Muscle layer of duodenum (tissue), 2 donors: Measurements from ENCODE around the gene KAT2B.
"Not testable (repeated sequence)": the region's sequence is repeated elsewhere in the genome, so short reads cannot be mapped to it uniquely, and the experiment has no call there.

ENCODE experiments used
- H3K27ac ChIP-seq: one replicate; pipeline ENCODE4 v1.7.0; 2013; ENCODE audit warnings: mild to moderate bottlenecking, low read length
- H3K27me3 ChIP-seq: one replicate; pipeline ENCODE4 v1.7.0; 2013; ENCODE audit warnings: low read depth, mild to moderate bottlenecking, control low read depth, low read length
- H3K36me3 ChIP-seq, 2 donors: one replicate each; pipeline ENCODE4 v1.7.0; 2013; ENCODE audit warnings: low read length in 2 of 2, control low read depth in 1 of 2, mild to moderate bottlenecking in 1 of 2; ENCODE audit not compliant: insufficient read depth in 2 of 2, control insufficient read depth in 1 of 2
- H3K4me1 ChIP-seq, 2 donors: one replicate each; pipeline ENCODE4 v1.7.0; 2013; ENCODE audit warnings: low read length in 2 of 2, mild to moderate bottlenecking in 2 of 2, control low read depth in 1 of 2, moderate library complexity in 1 of 2; ENCODE audit not compliant: insufficient read depth in 2 of 2, control insufficient read depth in 1 of 2
- H3K4me3 ChIP-seq, 2 donors: one replicate each; pipeline ENCODE4 v1.7.0; 2013; ENCODE audit warnings: low read length in 2 of 2, low read depth in 1 of 2, mild to moderate bottlenecking in 1 of 2
- H3K9me3 ChIP-seq, 2 donors: one replicate each; pipeline ENCODE4 v1.7.0; 2013; ENCODE audit warnings: low read length in 2 of 2, control low read depth in 1 of 2, mild to moderate bottlenecking in 1 of 2; ENCODE audit not compliant: control insufficient read depth in 1 of 2
- donor health status: healthy.

Gene KAT2B

DNA sequence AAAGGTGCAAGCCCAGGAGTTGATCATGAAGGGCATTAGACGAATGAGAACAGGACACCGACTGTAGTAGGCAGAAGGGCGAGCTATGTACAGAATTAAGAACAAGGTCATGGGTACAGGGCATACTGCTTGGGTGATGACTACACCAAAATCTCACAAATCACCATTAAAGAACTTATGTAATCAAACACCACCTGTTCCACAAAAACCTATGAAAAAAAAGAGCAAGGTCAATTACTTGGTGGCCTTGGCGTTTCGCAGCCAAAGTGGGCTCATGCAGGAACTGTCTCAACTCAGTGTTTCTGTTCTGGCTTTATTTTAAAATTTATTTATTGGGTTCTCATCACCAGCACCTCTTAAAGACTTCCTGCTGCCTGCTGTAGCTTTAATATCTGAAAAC is 2.1 kb downstream of the KAT2B start:
- Histone ChIP-seq H3K9me3 (no peaks in the 10 kb centered on the region), H3K27ac (no peak overlapping the region), H3K4me1 (peaks cover 8 to 26% of the 10 kb centered on the region in 2 donors), H3K36me3 (no peaks in the 10 kb centered on the region), H3K27me3 (no peaks in the 10 kb centered on the region), H3K4me3 (peak overlapping the region in 1 of 2 donors; percentile 91)

DNA sequence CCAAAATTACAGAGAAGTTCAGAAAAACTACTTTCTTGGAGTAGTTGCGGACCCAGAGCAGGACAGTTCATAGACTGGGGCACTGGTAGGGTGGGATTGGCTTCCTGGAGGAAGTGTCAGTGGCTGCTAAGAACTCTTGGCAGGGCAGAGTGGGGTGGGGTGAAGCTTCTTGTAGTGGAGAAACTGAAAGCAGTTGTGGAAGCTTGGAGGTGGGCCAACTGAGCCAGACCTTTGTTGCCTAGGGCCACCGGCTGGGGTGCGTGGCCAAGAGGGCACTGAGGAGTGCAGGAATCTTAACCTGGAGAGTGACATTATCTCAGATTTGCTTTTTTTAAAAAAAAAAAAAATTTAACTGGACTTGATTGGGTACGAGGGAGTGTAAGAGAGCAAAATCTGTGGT is 3.1 kb downstream of the KAT2B start:
- H3K4me3 ChIP-seq, result peak overlapping the region; percentile 14 to 45
- H3K27ac ChIP-seq, result peak overlapping the region; percentile 67
- no peaks in the 10 kb centered on the region for H3K27me3 ChIP-seq
- no peaks in the 10 kb centered on the region for H3K36me3 ChIP-seq
- no peaks in the 10 kb centered on the region for H3K9me3 ChIP-seq
- peaks cover 15 to 36% of the 10 kb centered on the region in 2 donors for H3K4me1 ChIP-seq

DNA sequence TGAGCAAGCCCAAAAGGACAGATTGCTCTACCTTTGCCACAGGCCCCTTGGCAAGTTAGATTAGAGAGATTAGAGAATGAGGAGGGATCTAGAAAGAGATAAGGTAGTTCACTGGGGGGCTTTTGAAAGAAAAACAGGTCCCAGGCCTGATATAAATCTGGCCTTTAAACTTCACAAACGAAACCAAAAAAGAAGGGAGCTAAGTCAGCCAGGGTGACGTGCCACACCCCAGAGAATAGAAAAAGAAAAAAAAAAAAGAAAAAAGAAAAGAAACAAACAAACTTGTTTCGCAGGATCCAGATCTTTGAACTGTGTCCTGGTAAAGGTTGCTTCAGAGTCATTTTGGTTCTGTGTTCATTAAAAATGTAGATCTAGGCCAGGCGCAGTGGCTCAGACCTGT is 3.6 kb downstream of the KAT2B start:
- Histone ChIP-seq H3K36me3 (no peaks in the 10 kb centered on the region), H3K4me3 (peak overlapping the region; percentile 14 to 45), H3K27ac (peak overlapping the region; percentile 67), H3K9me3 (no peaks in the 10 kb centered on the region), H3K27me3 (no peaks in the 10 kb centered on the region), H3K4me1 (peaks cover 15 to 41% of the 10 kb centered on the region in 2 donors)

DNA sequence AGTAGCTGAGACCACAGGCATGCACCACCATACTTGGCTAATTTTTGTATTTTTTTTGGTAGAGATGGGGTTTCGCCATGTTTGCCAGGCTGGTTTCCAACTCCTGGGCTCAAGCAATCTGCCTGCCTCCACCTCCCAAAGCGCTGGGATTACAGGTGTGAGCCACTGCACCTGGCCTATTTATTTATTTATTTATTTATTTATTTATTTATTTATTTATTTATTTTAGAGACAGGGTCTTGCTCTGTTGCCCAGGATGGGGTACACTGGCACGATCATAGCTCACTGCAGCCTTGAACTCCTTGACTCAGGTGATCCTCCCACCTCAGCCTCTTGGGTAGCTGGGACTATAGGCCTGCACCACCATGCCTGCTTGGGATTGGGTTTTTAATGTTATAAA is 4.9 kb downstream of the KAT2B start:
- not testable (repeated sequence) for H3K36me3 ChIP-seq, H3K9me3 ChIP-seq, H3K27ac ChIP-seq, H3K27me3 ChIP-seq, H3K4me3 ChIP-seq
- peaks cover 15 to 42% of the 10 kb centered on the region in 2 donors for H3K4me1 ChIP-seq

DNA sequence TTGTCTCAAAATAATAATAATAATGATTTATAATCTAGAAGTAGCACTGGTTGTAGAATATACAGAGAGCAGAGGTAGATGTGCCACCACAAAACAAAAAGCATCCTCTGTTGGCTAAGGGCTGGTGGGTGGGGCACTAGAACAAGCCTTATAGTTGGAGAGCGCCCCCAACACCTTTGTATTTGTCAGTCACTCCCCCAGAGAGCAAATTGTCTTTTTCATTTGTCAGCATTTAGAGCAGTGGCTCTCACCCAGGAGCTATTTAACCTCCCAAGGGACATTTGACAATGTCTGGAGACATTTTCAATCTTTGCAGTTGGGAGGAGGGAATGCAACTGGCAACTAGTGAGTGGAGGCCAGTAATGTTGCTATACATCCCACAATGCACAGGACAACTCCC is 6.3 kb downstream of the KAT2B start:
- Histone ChIP-seq H3K27me3 (no peaks in the 10 kb centered on the region), H3K27ac (no peak overlapping the region), H3K4me1 (peaks cover 15 to 40% of the 10 kb centered on the region in 2 donors), H3K9me3 (no peaks in the 10 kb centered on the region), H3K36me3 (no peaks in the 10 kb centered on the region), H3K4me3 (no peak overlapping the region)

DNA sequence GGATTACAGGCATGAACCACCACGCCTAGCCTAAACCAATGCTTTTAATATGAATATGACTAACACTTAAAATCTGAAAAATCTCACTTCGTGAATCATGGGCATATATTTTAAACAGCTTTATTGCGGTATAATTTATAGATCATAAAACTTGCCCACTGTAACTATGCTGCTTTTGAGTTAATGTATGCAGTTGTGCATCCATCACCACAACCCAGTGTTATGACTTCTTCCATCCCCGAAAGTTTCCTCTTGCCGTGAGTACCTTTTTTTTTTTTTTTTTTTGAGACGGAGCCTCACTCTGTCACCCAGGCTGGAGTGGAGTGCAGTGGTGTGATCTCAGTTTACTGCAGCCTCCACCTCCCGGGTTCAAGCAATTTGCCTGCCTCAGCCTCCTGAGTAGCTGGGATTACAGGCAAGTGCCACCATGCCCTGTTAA is 7.1 kb downstream of the KAT2B start:
- no peak overlapping the region for H3K4me3 ChIP-seq
- no peaks in the 10 kb centered on the region for H3K27me3 ChIP-seq
- peaks cover 11 to 32% of the 10 kb centered on the region in 2 donors for H3K4me1 ChIP-seq
- H3K9me3 ChIP-seq, result no peaks in the 10 kb centered on the region
- no peak overlapping the region for H3K27ac ChIP-seq
- H3K36me3 ChIP-seq, result no peaks in the 10 kb centered on the region

DNA sequence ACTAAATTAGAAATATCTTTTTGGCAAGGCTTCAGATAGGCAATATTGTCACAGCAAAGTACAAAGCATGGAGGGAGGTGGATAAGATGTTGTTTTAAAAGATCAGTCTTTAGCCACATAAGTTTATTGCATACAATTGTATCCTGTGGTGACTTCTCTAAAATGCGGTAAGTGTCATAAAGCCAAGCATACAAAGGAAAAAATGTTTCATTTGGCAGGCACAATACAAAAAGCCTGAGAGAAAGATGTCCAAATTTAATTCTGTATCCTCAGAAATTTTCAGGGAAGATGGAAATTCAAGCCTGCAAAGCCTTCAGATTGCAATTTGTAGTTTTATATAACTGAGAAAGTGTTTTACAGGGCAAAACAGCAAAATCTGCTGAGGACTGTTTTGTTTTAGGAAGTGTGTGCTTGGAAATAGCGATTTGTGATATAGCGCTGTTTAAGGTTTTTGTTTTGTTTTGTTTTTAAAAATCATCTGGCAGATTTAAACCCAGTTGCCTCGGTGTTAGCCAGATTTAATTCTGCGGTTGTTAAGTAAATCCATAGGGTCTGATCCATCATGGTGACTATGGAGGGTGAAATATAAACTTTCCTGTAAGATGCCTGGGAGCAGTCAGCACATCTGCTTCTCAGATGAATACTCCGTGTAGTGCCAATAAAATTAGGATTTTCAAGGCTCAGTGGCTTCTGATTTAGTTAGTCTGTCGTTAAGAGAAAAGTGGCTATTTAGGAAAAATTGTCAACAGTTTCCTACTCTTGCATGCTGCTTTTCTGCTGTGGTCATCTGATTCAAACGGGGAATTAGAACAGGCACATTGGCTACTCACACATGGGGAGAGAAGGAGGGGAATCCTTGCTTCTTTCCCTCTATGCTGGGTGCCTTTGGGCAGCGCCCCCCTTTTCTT is 8.0 kb downstream of the KAT2B start:
- peak overlapping the region; percentile 68 for H3K27ac ChIP-seq
- peak overlapping the region; percentile 26 to 32 for H3K4me3 ChIP-seq
- H3K27me3 ChIP-seq, result no peaks in the 10 kb centered on the region
- H3K4me1 ChIP-seq, result peaks cover 9 to 24% of the 10 kb centered on the region in 2 donors
- no peaks in the 10 kb centered on the region for H3K36me3 ChIP-seq
- H3K9me3 ChIP-seq, result no peaks in the 10 kb centered on the region

DNA sequence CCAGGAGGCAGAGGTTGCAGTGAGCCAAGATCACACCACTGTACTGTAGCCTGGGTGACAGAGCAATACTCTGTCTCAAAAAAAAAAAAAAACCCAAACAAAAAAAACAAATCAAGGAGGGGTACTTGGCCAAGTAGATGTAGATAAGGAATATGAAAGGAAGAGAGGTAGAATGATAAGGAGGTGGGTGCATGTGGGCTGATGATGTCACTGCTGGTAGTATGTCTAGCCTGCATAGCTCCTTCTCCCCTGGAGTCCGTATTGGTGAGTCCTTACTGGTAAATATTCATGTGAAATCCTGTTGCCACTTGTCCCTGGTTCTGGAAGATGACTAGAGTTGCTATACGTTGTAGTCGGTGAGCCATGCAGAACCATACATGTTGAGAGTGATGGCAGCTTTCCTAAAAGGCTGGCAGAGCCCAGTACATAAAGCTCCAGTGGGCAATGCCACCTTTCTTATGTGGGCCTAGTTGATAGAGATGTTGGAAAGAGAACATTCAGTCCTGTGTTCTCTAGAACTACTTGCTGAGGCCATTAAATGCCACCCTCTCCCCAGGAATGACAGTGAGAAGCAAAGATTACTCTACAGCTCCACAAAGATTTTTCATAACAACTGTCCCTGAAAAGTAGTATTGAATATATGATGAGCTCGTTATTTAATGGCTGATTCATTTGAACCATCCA is 11.0 kb downstream of the KAT2B start:
- Histone ChIP-seq H3K36me3 (no peaks in the 10 kb centered on the region), H3K27ac (no peak overlapping the region), H3K9me3 (no peaks in the 10 kb centered on the region), H3K27me3 (no peaks in the 10 kb centered on the region), H3K4me3 (no peak overlapping the region), H3K4me1 (peaks cover 18 to 36% of the 10 kb centered on the region in 2 donors)

DNA sequence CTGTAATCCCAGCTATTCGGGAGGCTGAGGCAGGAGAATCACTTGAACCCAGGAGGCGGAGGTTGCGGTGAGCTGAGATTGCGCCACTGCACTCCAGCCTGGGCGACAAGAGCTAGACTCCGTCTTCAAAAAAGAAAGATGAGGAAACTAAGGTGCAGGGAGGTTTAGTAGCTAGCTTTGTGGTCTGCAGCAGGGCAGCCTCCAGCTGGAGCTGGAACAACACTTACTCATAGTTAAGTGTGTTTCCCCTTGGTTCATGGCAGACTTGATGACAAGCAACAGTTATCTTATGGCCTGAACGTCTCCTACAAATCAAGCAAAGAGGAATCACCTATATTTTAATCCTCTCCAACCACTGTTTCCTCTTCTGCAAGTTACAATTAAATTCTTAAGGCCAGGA is 12.6 kb downstream of the KAT2B start:
- H3K36me3 ChIP-seq, result no peaks in the 10 kb centered on the region
- H3K4me1 ChIP-seq, result peaks cover 29 to 39% of the 10 kb centered on the region in 2 donors
- H3K27ac ChIP-seq, result no peak overlapping the region

DNA sequence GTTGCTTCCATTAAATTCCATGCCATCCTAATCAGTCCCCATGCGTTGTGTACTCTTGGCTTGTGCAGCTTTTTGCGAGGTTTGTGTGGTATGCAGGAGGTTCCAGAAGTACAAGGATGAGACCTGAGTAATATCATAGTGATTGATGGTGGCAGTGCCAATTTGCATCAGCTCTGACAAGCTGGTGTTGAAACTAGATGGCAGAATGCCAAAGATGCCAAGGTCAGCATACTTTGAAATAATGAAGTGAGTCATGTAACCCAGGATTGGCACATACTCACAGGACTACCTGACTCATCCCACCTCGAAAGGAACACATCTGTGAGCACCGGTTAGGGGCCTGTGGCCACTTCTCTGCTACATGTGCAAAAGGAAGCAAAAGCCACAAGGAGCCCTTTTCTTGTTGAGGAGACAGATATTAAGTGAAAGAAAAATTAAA is 14.3 kb downstream of the KAT2B start:
- H3K4me3 ChIP-seq, result no peak overlapping the region
- H3K9me3 ChIP-seq, result no peaks in the 10 kb centered on the region
- no peaks in the 10 kb centered on the region for H3K27me3 ChIP-seq
- H3K27ac ChIP-seq, result no peak overlapping the region
- peaks cover 23 to 30% of the 10 kb centered on the region in 2 donors for H3K4me1 ChIP-seq
- no peaks in the 10 kb centered on the region for H3K36me3 ChIP-seq

More for the DNA sequence above, 12.6 kb downstream of the KAT2B start:
- Histone ChIP-seq H3K9me3 (no peaks in the 10 kb centered on the region), H3K4me3 (no peak overlapping the region), H3K27me3 (no peaks in the 10 kb centered on the region)

DNA sequence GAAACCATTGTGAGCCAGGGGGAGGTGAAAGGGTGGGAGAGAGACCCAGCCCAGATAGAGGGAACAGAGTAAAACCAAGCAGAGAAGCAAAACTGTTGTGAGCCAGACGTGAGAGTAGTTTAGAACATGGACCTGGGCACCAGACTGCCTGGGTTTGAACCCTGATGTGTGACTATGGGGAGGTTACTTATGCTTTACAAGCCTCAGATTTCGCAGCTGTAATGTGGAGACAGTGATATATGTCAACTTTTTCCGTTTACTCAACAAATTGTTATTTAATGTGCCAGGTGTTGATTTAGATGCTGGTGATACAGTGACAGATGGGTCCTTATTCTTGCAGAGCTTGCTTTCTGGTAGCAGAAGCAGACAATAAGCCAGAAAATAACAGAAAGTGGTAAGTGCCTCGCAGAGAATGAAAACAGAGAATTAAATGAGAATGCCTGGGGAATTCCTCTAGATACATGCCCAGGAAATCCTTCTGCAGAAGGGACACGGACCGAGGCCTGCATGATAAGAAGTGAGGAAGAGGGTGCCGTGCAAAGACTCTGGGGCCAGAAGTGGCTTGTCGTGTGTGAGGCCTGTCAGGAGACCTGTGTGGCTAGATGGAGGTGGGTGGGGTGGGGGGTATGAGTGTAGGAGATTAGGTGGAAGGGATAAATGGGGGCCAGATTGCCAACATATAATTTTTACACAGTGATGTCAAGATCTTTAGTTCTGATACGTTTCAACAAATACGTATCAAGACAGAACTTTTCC is 15.0 kb downstream of the KAT2B start:
- Histone ChIP-seq H3K27me3 (no peaks in the 10 kb centered on the region), H3K9me3 (no peaks in the 10 kb centered on the region), H3K36me3 (no peaks in the 10 kb centered on the region), H3K4me1 (peaks cover 23 to 30% of the 10 kb centered on the region in 2 donors), H3K27ac (peak overlapping the region; percentile 16), H3K4me3 (no peak overlapping the region)
